CD14-positive monocyte (primary cell): ENCODE measurements around the gene LRRC10B. TPM values are rescaled to one million over a fixed set of nuclear protein-coding genes. Genes with fewer than 3 reads are reported as not detected.

Experiments
- DNase-seq, 3 donors: peaks; one replicate each; pipeline ENCODE4 v3.0.0-alpha.2; 2011 to 2022
- H2AFZ ChIP-seq: 2 replicates; pipeline ENCODE4 v1.6.0; 2012; ENCODE audit warnings: mild to moderate bottlenecking, low read depth, low read length, inconsistent platforms; ENCODE audit not compliant: insufficient read depth, poor library complexity, severe bottlenecking
- H3K27ac ChIP-seq, 2 donors: 1 replicate in 1 of 2; 2 replicates in 1 of 2; pipeline ENCODE4 v1.5.1; 2012 to 2013; ENCODE audit warnings: low read length in 2 of 2, control low read depth in 1 of 2, inconsistent platforms in 1 of 2, low read depth in 1 of 2, mild to moderate bottlenecking in 1 of 2
- H3K27me3 ChIP-seq, 2 donors: one replicate each; pipeline versions ENCODE4 v1.6.0 to v1.6.1; 2011 to 2013; ENCODE audit warnings: low read length in 2 of 2; ENCODE audit not compliant: control insufficient read depth in 2 of 2, insufficient read depth in 2 of 2
- H3K36me3 ChIP-seq, 2 donors: replicated peaks in 1 of 2; 1 replicate in 1 of 2; 2 replicates in 1 of 2; pipeline versions ENCODE4 v1.5.1 to v1.6.1; 2012 to 2013; ENCODE audit warnings: low read length in 2 of 2, control low read depth in 1 of 2, inconsistent platforms in 1 of 2, mild to moderate bottlenecking in 1 of 2; ENCODE audit not compliant: insufficient read depth in 2 of 2, control insufficient read depth in 1 of 2
- H3K4me1 ChIP-seq, 2 donors: 1 replicate in 1 of 2; 2 replicates in 1 of 2; pipeline versions ENCODE4 v1.5.1 to v1.6.1; 2012 to 2013; ENCODE audit warnings: low read length in 2 of 2, control low read depth in 1 of 2, inconsistent platforms in 1 of 2, mild to moderate bottlenecking in 1 of 2, moderate library complexity in 1 of 2; ENCODE audit not compliant: insufficient read depth in 2 of 2, control insufficient read depth in 1 of 2
- H3K4me2 ChIP-seq: replicated peaks from 2 replicates; pipeline ENCODE3; 2012; ENCODE audit warnings: low read length, moderate library complexity, mild to moderate bottlenecking; ENCODE audit not compliant: poor library complexity, severe bottlenecking; ENCODE audit errors: extremely low read depth
- H3K4me3 ChIP-seq, 3 experiments: fragments of 200-600 bp in 1 of 3; sonication (generic) in 1 of 3; replicated peaks in 1 of 3; 1 replicate in 2 of 3; 2 replicates in 1 of 3; pipeline ENCODE4 v1.5.1; 2011 to 2013; ENCODE audit warnings: low read length in 3 of 3, mild to moderate bottlenecking in 3 of 3, control low read depth in 2 of 3, low read depth in 2 of 3, inconsistent platforms in 1 of 3, moderate library complexity in 1 of 3
- H3K79me2 ChIP-seq: 2 replicates; pipeline ENCODE4 v1.6.0; 2012; ENCODE audit warnings: mild to moderate bottlenecking, control low read depth, inconsistent platforms, low read length, moderate library complexity; ENCODE audit not compliant: insufficient read depth
- H3K9ac ChIP-seq: 2 replicates; pipeline ENCODE4 v1.6.0; 2017; ENCODE audit warnings: low read length, mild to moderate bottlenecking; ENCODE audit not compliant: insufficient read depth, poor library complexity, severe bottlenecking
- H3K9me3 ChIP-seq, 2 donors: replicated peaks in 1 of 2; 1 replicate in 1 of 2; 2 replicates in 1 of 2; pipeline versions ENCODE4 v1.5.1 to v1.6.1; 2012 to 2013; ENCODE audit warnings: low read length in 2 of 2, control low read depth in 1 of 2; ENCODE audit not compliant: control insufficient read depth in 1 of 2, insufficient read depth in 1 of 2
- H4K20me1 ChIP-seq: 2 replicates; pipeline ENCODE4 v1.6.0; 2012; ENCODE audit warnings: mild to moderate bottlenecking, low read length, control low read depth, moderate library complexity; ENCODE audit not compliant: insufficient read depth
- H3K27ac Mint-ChIP-seq, 7 donors: one replicate each; pipeline ENCODE4 v1.8.0; 2020; ENCODE audit warnings: mild to moderate bottlenecking in 7 of 7, mixed read lengths in 7 of 7, moderate library complexity in 6 of 7, inconsistent platforms in 2 of 7
- H3K27me3 Mint-ChIP-seq, 3 donors: one replicate each; pipeline ENCODE4 v1.8.0; 2021 to 2022; ENCODE audit warnings: low read depth in 3 of 3, mild to moderate bottlenecking in 3 of 3, mixed read lengths in 3 of 3, moderate library complexity in 3 of 3, inconsistent platforms in 1 of 3
- H3K36me3 Mint-ChIP-seq, 2 donors: one replicate each; pipeline ENCODE4 v1.8.0; 2020; ENCODE audit warnings: mixed read lengths in 2 of 2, inconsistent platforms in 1 of 2, mild to moderate bottlenecking in 1 of 2
- H3K4me1 Mint-ChIP-seq: one replicate; pipeline ENCODE4 v1.8.0; 2020; ENCODE audit warnings: mild to moderate bottlenecking, mixed read lengths
- H3K4me3 Mint-ChIP-seq, 2 donors: one replicate each; pipeline ENCODE4 v1.8.0; 2020; ENCODE audit warnings: mild to moderate bottlenecking in 2 of 2, mixed read lengths in 2 of 2, moderate library complexity in 1 of 2
- H3K9me3 Mint-ChIP-seq, 7 donors: one replicate each; pipeline ENCODE4 v1.8.0; 2020 to 2022; ENCODE audit warnings: mixed read lengths in 7 of 7, mild to moderate bottlenecking in 6 of 7, moderate library complexity in 6 of 7, inconsistent platforms in 2 of 7
- WGBS: methylation state at CpG from one replicate; pipeline ENCODE4 v1.1.5; 2013; ENCODE audit warnings: missing lambda C conversion rate; ENCODE audit not compliant: insufficient coverage; 5-methylcytosine and 5-hydroxymethylcytosine counted together
- intact Hi-C, 2 donors: fragments of 100-400 bp; cut with micrococcal nuclease; formaldehyde crosslinking; loops; one replicate each; pipeline versions ENCODE4 v1.15.0 to v1.15.1; 2023
- polyA plus RNA-seq, 3 donors: library from polyadenylated mRNA; depleted of rRNA in 1 of 3; unstranded in 2 of 3; stranded (reverse) in 1 of 3; fragments of 300-500 nt in 2 of 3; fragments of >200 nt in 1 of 3; fragmentation: Illumina TruSeq in 2 of 3; gene quantifications; 1 replicate in 2 of 3; 2 replicates in 1 of 3; pipeline ENCODE4 v1.2.3, GENCODE V29; 2012 to 2021
- TF ChIP-seq, protein P1 (sequence below): fragments of 200-600 bp; IDR thresholded peaks from one replicate; pipeline ENCODE4 v1.8.0; 2022; ENCODE audit warnings: antibody characterized with exemption, mild to moderate bottlenecking

The LRRC10B gene
- polyA plus RNA-seq, 3 donors: not detected

GRCh38 chr11:61497876-61498275, 10.7 kb upstream of the LRRC10B start:
- no peak overlapping the region for H3K4me3 ChIP-seq
- H2AFZ ChIP-seq: no peak overlapping the region
- no peaks in the 10 kb centered on the region for H3K36me3 ChIP-seq
- no peak overlapping the region for H3K4me2 ChIP-seq
- Mint-ChIP-seq H3K4me3 (no peak overlapping the region), H3K36me3 (no peaks in the 10 kb centered on the region), H3K4me1 (no peaks in the 10 kb centered on the region), H3K27me3 (peaks cover 1 to 11% (median 10%) of the 10 kb centered on the region in 3 donors), H3K27ac (no peak overlapping the region), H3K9me3 (no peaks in the 10 kb centered on the region)
- no peak overlapping the region for H3K27ac ChIP-seq
- intact Hi-C loops: no loop called here
- 97% methylated on average over 5 of the region's 9 CpGs for WGBS
- no peaks in the 10 kb centered on the region for H3K79me2 ChIP-seq
- H3K4me1 ChIP-seq: no peaks in the 10 kb centered on the region
- H3K9ac ChIP-seq: no peak overlapping the region
- TF ChIP-seq, protein P1, sequence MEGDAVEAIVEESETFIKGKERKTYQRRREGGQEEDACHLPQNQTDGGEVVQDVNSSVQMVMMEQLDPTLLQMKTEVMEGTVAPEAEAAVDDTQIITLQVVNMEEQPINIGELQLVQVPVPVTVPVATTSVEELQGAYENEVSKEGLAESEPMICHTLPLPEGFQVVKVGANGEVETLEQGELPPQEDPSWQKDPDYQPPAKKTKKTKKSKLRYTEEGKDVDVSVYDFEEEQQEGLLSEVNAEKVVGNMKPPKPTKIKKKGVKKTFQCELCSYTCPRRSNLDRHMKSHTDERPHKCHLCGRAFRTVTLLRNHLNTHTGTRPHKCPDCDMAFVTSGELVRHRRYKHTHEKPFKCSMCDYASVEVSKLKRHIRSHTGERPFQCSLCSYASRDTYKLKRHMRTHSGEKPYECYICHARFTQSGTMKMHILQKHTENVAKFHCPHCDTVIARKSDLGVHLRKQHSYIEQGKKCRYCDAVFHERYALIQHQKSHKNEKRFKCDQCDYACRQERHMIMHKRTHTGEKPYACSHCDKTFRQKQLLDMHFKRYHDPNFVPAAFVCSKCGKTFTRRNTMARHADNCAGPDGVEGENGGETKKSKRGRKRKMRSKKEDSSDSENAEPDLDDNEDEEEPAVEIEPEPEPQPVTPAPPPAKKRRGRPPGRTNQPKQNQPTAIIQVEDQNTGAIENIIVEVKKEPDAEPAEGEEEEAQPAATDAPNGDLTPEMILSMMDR: no peak
- no peaks in the 10 kb centered on the region for H4K20me1 ChIP-seq
- H3K27me3 ChIP-seq: no peaks in the 10 kb centered on the region
- no peaks in the 10 kb centered on the region for H3K9me3 ChIP-seq
- no peak for DNase-seq

DNA sequence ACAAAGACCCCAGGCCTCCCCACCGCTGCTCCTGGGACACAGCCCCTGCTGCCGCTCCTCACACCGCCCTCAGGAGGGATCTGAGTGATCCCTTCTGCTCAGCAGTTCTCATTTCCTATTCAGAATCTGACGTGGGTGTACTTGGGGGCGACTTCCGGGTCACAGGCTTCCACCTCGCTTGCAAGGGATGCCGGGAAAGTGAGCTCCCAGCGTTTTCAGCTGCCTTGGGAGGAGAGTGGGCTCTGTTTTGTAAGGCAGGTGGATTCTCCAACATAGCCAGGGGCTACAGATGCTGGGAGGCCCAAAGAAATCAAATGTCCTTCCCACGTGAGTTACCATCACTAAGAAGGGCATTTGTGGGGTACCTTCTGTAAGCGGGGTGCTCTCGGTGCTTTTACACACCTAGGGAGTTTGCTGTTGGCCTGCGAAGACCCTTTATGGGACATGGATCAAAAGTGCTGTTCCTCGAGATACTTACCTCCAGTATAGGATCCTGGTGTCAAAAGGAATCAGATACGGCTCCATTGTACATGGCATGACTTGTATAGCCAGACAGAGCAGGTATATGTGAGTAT, 9.7 kb upstream of the LRRC10B start:
- no peak overlapping the region for H3K27ac Mint-ChIP-seq
- H3K79me2 ChIP-seq: no peaks in the 10 kb centered on the region

More for the DNA sequence above, 9.7 kb upstream of the LRRC10B start:
- H3K9me3 Mint-ChIP-seq: no peaks in the 10 kb centered on the region
- no peak overlapping the region for H3K27ac ChIP-seq
- no peaks in the 10 kb centered on the region for H3K4me1 ChIP-seq
- TF ChIP-seq, protein P1: no peak
- H3K9me3 ChIP-seq: no peaks in the 10 kb centered on the region
- H3K27me3 ChIP-seq: no peaks in the 10 kb centered on the region
- 90% methylated on average over 4 of the region's 15 CpGs for WGBS
- no peak overlapping the region for H3K4me2 ChIP-seq
- H3K9ac ChIP-seq: no peak overlapping the region
- H4K20me1 ChIP-seq: no peaks in the 10 kb centered on the region
- no peaks in the 10 kb centered on the region for H3K36me3 ChIP-seq
- DNase-seq: no peak
- no peak overlapping the region for H2AFZ ChIP-seq
- H3K4me1 Mint-ChIP-seq: no peaks in the 10 kb centered on the region
- intact Hi-C loops: no loop called here
- H3K4me3 ChIP-seq: no peak overlapping the region
- H3K36me3 Mint-ChIP-seq: no peaks in the 10 kb centered on the region
- peaks cover 1 to 11% (median 8%) of the 10 kb centered on the region in 3 donors for H3K27me3 Mint-ChIP-seq
- no peak overlapping the region for H3K4me3 Mint-ChIP-seq
